Measurements from ENCODE around the gene IQSEC2. TPM values are rescaled to one million over a fixed set of nuclear protein-coding genes. Genes with fewer than 3 reads are reported as not detected.

IQSEC2 gene
- total and polyA plus RNA-seq, 2 of the 13 experiments (the other 11 are each of a cell fraction or from before 2014, with no cell fraction given): 0.13 to 0.21 TPM

DNA sequence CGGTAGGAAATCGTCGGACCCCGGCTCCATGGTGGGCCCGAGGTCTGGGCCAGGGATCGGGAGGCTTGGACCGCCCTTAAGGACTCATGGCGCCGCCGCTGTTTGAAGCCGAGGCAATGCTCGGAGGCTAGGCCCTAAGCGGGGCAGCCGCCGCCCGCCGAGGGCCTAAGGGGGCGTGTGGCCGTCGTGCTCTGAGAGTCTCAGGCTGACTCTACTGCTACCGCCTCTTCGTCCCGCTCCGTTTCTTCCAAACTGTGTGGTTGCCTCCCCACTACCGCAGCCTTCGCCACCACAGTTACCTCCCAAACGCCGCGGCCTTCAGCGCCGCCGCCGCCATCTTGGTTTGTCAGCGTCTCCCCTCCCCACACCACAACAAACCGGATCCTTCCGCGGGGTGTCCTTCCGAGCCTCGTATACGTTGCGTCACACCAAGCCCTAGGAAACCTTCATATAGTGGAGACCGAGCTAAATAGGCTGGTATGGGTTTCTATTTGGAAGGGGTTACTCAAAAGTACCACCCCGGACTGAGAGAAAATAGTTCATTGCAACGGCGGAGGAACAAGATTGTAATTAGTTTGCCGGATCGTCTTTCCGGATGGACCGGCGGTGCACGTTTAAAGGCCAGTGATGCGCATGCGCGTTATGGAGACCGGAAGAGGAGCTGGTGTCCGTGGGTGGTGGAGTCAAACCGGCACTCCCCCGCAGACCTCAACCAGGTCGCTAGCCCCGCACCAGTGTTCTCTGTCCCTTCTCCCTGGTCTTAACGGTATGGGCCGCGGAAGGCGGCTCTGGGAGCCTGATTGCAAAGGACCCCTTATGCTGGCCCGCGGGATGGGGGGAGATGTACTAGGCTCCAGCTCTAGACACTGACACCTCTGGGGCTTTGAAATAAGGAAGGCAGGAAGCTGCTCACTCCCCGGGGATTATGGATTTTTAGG lies 56.3 kb downstream of the IQSEC2 start, which contains the start of gene KDM5C (continued):
- TF ChIP-seq, protein P1, sequence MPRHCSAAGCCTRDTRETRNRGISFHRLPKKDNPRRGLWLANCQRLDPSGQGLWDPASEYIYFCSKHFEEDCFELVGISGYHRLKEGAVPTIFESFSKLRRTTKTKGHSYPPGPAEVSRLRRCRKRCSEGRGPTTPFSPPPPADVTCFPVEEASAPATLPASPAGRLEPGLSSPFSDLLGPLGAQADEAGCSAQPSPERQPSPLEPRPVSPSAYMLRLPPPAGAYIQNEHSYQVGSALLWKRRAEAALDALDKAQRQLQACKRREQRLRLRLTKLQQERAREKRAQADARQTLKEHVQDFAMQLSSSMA (CRISPR knock-in tag; IDR thresholded peaks at IDR 0.05): no peak
- no peak for TF ChIP-seq ZNF781 (CRISPR knock-in tag; IDR thresholded peaks at IDR 0.05; ENCODE audit: borderline replicate concordance, not compliant biosample characterization)
- 0 out of 2 replicates have a peak, but pooled peaks have one; percentile 66 for TF ChIP-seq NFATC3 (CRISPR knock-in tag; IDR thresholded peaks at IDR 0.05)
- no peak for TF ChIP-seq SP4 (CRISPR knock-in tag; IDR thresholded peaks at IDR 0.05)
- TF ChIP-seq REXO4 (CRISPR knock-in tag; IDR thresholded peaks at IDR 0.05; ENCODE audit: borderline replicate concordance): no peak
- TF ChIP-seq HNRNPL (IDR thresholded peaks at IDR 0.05; ENCODE audit: low read depth, low read length): 0 out of 2 replicates have a peak, but pooled peaks have one; percentile 41
- TF ChIP-seq FOXK1 (CRISPR knock-in tag; IDR thresholded peaks at IDR 0.05; ENCODE audit: borderline replicate concordance, low read depth): peak; percentile 62; the same call in 1 of the 2 replicates
- TF ChIP-seq NFRKB (IDR thresholded peaks at IDR 0.05): peak; percentile 97
- TF ChIP-seq, protein P2, sequence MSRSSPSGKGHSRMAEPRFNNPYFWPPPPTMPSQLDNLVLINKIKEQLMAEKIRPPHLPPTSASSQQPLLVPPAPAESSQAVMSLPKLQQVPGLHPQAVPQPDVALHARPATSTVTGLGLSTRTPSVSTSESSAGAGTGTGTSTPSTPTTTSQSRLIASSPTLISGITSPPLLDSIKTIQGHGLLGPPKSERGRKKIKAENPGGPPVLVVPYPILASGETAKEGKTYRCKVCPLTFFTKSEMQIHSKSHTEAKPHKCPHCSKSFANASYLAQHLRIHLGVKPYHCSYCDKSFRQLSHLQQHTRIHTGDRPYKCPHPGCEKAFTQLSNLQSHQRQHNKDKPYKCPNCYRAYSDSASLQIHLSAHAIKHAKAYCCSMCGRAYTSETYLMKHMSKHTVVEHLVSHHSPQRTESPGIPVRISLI (CRISPR knock-in tag; IDR thresholded peaks at IDR 0.05; ENCODE audit: borderline replicate concordance): no peak
- no peak for TF ChIP-seq ZNF644 (CRISPR knock-in tag; IDR thresholded peaks at IDR 0.05; ENCODE audit: low read depth)
- TF ChIP-seq SRY (CRISPR knock-in tag; IDR thresholded peaks at IDR 0.05): no peak
- no peak for TF ChIP-seq REL (CRISPR knock-in tag; conservative IDR thresholded peaks at IDR 0.05)
- no peak for TF ChIP-seq ZKSCAN5 (CRISPR knock-in tag; IDR thresholded peaks at IDR 0.05)
- TF ChIP-seq, protein P3, sequence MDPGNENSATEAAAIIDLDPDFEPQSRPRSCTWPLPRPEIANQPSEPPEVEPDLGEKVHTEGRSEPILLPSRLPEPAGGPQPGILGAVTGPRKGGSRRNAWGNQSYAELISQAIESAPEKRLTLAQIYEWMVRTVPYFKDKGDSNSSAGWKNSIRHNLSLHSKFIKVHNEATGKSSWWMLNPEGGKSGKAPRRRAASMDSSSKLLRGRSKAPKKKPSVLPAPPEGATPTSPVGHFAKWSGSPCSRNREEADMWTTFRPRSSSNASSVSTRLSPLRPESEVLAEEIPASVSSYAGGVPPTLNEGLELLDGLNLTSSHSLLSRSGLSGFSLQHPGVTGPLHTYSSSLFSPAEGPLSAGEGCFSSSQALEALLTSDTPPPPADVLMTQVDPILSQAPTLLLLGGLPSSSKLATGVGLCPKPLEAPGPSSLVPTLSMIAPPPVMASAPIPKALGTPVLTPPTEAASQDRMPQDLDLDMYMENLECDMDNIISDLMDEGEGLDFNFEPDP (CRISPR knock-in tag; conservative IDR thresholded peaks at IDR 0.05): no peak
- peak; percentile 39; the same call in 1 of the 2 replicates for TF ChIP-seq HDAC1 (CRISPR knock-in tag; IDR thresholded peaks at IDR 0.05)
- TF ChIP-seq POLR2G (IDR thresholded peaks at IDR 0.05; ENCODE audit: low read depth, low read length): peak; percentile 85
- TF ChIP-seq NAIF1 (CRISPR knock-in tag; IDR thresholded peaks at IDR 0.05; ENCODE audit: borderline replicate concordance): no peak
- TF ChIP-seq, protein P4, sequence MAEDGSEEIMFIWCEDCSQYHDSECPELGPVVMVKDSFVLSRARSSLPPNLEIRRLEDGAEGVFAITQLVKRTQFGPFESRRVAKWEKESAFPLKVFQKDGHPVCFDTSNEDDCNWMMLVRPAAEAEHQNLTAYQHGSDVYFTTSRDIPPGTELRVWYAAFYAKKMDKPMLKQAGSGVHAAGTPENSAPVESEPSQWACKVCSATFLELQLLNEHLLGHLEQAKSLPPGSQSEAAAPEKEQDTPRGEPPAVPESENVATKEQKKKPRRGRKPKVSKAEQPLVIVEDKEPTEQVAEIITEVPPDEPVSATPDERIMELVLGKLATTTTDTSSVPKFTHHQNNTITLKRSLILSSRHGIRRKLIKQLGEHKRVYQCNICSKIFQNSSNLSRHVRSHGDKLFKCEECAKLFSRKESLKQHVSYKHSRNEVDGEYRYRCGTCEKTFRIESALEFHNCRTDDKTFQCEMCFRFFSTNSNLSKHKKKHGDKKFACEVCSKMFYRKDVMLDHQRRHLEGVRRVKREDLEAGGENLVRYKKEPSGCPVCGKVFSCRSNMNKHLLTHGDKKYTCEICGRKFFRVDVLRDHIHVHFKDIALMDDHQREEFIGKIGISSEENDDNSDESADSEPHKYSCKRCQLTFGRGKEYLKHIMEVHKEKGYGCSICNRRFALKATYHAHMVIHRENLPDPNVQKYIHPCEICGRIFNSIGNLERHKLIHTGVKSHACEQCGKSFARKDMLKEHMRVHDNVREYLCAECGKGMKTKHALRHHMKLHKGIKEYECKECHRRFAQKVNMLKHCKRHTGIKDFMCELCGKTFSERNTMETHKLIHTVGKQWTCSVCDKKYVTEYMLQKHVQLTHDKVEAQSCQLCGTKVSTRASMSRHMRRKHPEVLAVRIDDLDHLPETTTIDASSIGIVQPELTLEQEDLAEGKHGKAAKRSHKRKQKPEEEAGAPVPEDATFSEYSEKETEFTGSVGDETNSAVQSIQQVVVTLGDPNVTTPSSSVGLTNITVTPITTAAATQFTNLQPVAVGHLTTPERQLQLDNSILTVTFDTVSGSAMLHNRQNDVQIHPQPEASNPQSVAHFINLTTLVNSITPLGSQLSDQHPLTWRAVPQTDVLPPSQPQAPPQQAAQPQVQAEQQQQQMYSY (CRISPR knock-in tag; IDR thresholded peaks at IDR 0.05): no peak
- TF ChIP-seq, protein P5, sequence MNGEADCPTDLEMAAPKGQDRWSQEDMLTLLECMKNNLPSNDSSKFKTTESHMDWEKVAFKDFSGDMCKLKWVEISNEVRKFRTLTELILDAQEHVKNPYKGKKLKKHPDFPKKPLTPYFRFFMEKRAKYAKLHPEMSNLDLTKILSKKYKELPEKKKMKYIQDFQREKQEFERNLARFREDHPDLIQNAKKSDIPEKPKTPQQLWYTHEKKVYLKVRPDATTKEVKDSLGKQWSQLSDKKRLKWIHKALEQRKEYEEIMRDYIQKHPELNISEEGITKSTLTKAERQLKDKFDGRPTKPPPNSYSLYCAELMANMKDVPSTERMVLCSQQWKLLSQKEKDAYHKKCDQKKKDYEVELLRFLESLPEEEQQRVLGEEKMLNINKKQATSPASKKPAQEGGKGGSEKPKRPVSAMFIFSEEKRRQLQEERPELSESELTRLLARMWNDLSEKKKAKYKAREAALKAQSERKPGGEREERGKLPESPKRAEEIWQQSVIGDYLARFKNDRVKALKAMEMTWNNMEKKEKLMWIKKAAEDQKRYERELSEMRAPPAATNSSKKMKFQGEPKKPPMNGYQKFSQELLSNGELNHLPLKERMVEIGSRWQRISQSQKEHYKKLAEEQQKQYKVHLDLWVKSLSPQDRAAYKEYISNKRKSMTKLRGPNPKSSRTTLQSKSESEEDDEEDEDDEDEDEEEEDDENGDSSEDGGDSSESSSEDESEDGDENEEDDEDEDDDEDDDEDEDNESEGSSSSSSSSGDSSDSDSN (CRISPR knock-in tag; IDR thresholded peaks at IDR 0.05): peak; percentile 63; the same call in 1 of the 2 replicates
